HG03139 (cell line): ENCODE results near the gene MAML2.

Source experiments
- ATAC-seq: cut with Tn5 transposase; IDR thresholded peaks from one replicate; pipeline ENCODE4 v1.9.1; 2021; ENCODE audit not compliant: unreplicated experiment

MAML2 gene

GRCh38 chr11:96084610-96085318 is 258.2 kb downstream of the MAML2 start:
- no peak for ATAC-seq

GRCh38 chr11:96082936-96083335 is 260.1 kb downstream of the MAML2 start:
- ATAC-seq: no peak

GRCh38 chr11:96082002-96082899 is 260.7 kb downstream of the MAML2 start:
- no peak for ATAC-seq

GRCh38 chr11:96081561-96081960 is 261.4 kb downstream of the MAML2 start:
- ATAC-seq: no peak

GRCh38 chr11:96079691-96080090 is 263.3 kb downstream of the MAML2 start:
- no peak for ATAC-seq

- ATAC-seq: peak; percentile 62
Observed at GRCh38 chr11:96075532-96075959, 267.4 kb downstream of the MAML2 start.

GRCh38 chr11:96074551-96075310 is 268.3 kb downstream of the MAML2 start:
- no peak for ATAC-seq

GRCh38 chr11:96073536-96073935 is 269.5 kb downstream of the MAML2 start:
- no peak for ATAC-seq

GRCh38 chr11:96072592-96072991 is 270.4 kb downstream of the MAML2 start:
- no peak for ATAC-seq

GRCh38 chr11:96070453-96070852 is 272.5 kb downstream of the MAML2 start:
- ATAC-seq: no peak

GRCh38 chr11:96067160-96067559 is 275.8 kb downstream of the MAML2 start:
- ATAC-seq: no peak

- no peak for ATAC-seq
Observed at GRCh38 chr11:96065379-96065778, 277.6 kb downstream of the MAML2 start.

GRCh38 chr11:96063886-96064285 is 279.1 kb downstream of the MAML2 start:
- no peak for ATAC-seq

- no peak for ATAC-seq
Observed at GRCh38 chr11:96063053-96063452, 279.9 kb downstream of the MAML2 start.

GRCh38 chr11:96062134-96062533 is 280.9 kb downstream of the MAML2 start:
- peak; percentile 78 for ATAC-seq

- no peak for ATAC-seq
Observed at GRCh38 chr11:96061730-96062129, 281.3 kb downstream of the MAML2 start.

GRCh38 chr11:96061069-96061468 is 281.9 kb downstream of the MAML2 start:
- no peak for ATAC-seq

- no peak for ATAC-seq
Observed at GRCh38 chr11:96057502-96057901, 285.5 kb downstream of the MAML2 start.

- ATAC-seq: no peak
Observed at GRCh38 chr11:96056576-96056975, 286.4 kb downstream of the MAML2 start.

GRCh38 chr11:96055706-96056387 is 287.1 kb downstream of the MAML2 start:
- no peak for ATAC-seq
